NCI-H2029 treated with DMSO at 0.1 percent for 48 hours (cell line): Measurements from ENCODE around the gene TMEM253.

Experiments
- DNase-seq: peaks from one replicate; lab custom pipeline; 2025; lab: John Stamatoyannopoulos, UW

Gene TMEM253

GRCh38 chr14:21090194-21090939, 10.5 kb upstream of the TMEM253 start:
- no peak for DNase-seq

GRCh38 chr14:21090940-21091663, 9.8 kb upstream of the TMEM253 start:
- no peak for DNase-seq

GRCh38 chr14:21091821-21092272, 9.0 kb upstream of the TMEM253 start:
- DNase-seq: no peak

GRCh38 chr14:21092273-21093011, 8.4 kb upstream of the TMEM253 start:
- DNase-seq: no peak

- no peak for DNase-seq
Measured at GRCh38 chr14:21093018-21093417, 7.8 kb upstream of the TMEM253 start.

- no peak for DNase-seq
Measured at GRCh38 chr14:21093769-21094681, 6.8 kb upstream of the TMEM253 start.

- no peak for DNase-seq
Measured at GRCh38 chr14:21095430-21096205, 5.2 kb upstream of the TMEM253 start.

GRCh38 chr14:21096438-21096837, 4.4 kb upstream of the TMEM253 start:
- DNase-seq: no peak

- no peak for DNase-seq
Measured at GRCh38 chr14:21096978-21097635, 3.8 kb upstream of the TMEM253 start.

- DNase-seq: no peak
Measured at GRCh38 chr14:21097636-21098075, 3.2 kb upstream of the TMEM253 start.

GRCh38 chr14:21098076-21098891, 2.6 kb upstream of the TMEM253 start, which contains the start of gene ZNF219:
Gene ZNF219 (minus strand): TSS chr14:21098655. CDS start chr14:21093591, 5,064 bp downstream.
- no peak for DNase-seq

- DNase-seq: no peak
Measured at GRCh38 chr14:21098892-21099595, 1.8 kb upstream of the TMEM253 start.

- no peak for DNase-seq
Measured at GRCh38 chr14:21099596-21099985, 1.3 kb upstream of the TMEM253 start.

- no peak for DNase-seq
Measured at GRCh38 chr14:21101802-21102413, 1.0 kb downstream of the TMEM253 start.

GRCh38 chr14:21102521-21103410, 1.9 kb downstream of the TMEM253 start:
- no peak for DNase-seq

- peak; percentile 93 for DNase-seq
Measured at GRCh38 chr14:21103411-21103709, 2.5 kb downstream of the TMEM253 start.

GRCh38 chr14:21103710-21104447, 3.0 kb downstream of the TMEM253 start:
- peak; percentile 76 for DNase-seq
